Measurements from ENCODE around the gene NME9.

- TF ChIP-seq POLR2AphosphoS5 (IDR thresholded peaks at IDR 0.05) (no peak), POLR2A (IDR thresholded peaks at IDR 0.05) (no peak)
- TF ChIP-seq, protein P1, sequence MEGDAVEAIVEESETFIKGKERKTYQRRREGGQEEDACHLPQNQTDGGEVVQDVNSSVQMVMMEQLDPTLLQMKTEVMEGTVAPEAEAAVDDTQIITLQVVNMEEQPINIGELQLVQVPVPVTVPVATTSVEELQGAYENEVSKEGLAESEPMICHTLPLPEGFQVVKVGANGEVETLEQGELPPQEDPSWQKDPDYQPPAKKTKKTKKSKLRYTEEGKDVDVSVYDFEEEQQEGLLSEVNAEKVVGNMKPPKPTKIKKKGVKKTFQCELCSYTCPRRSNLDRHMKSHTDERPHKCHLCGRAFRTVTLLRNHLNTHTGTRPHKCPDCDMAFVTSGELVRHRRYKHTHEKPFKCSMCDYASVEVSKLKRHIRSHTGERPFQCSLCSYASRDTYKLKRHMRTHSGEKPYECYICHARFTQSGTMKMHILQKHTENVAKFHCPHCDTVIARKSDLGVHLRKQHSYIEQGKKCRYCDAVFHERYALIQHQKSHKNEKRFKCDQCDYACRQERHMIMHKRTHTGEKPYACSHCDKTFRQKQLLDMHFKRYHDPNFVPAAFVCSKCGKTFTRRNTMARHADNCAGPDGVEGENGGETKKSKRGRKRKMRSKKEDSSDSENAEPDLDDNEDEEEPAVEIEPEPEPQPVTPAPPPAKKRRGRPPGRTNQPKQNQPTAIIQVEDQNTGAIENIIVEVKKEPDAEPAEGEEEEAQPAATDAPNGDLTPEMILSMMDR (IDR thresholded peaks at IDR 0.05) = no peak
Measured at GRCh38 chr3:138265745-138266144, 63.9 kb downstream of the NME9 start.

Data from suprapubic skin (tissue), 4 donors.